Thoracic aorta (tissue), 2 donors: Measurements from ENCODE around the gene YWHAG. TPM values are rescaled to one million over a fixed set of nuclear protein-coding genes. Genes with fewer than 3 reads are reported as not detected.
A peak's percentile ranks its signal among the peaks of the same experiment; 100 is the strongest.
"Not testable (repeated sequence)": the region's sequence is repeated elsewhere in the genome, so short reads cannot be mapped to it uniquely, and the experiment has no call there.

ENCODE experiments used
- ATAC-seq: fragments of 150-250 bp; one replicate; pipeline ENCODE4 v1.8.0; 2017; ENCODE audit warnings: low read depth; ENCODE audit not compliant: insufficient number of reproducible peaks, low FRiP score
- DNase-seq: peaks from one replicate; pipeline ENCODE4 v3.0.0-alpha.2; 2020; ENCODE audit warnings: low spot score
- H3K27ac ChIP-seq, 2 donors: fragments of 200-600 bp; sonication (generic); 1 replicate in 1 of 2; 2 replicates in 1 of 2; pipeline ENCODE4 v1.5.1; 2016; ENCODE audit warnings: mild to moderate bottlenecking in 2 of 2, moderate library complexity in 2 of 2
- H3K27me3 ChIP-seq: fragments of 200-600 bp; sonication (generic); replicated peaks from 2 replicates; pipeline ENCODE4 v1.6.0; 2016; ENCODE audit warnings: mild to moderate bottlenecking; ENCODE audit not compliant: insufficient read depth
- H3K36me3 ChIP-seq: fragments of 200-600 bp; sonication (generic); one replicate; pipeline ENCODE4 v1.5.1; 2016
- H3K4me1 ChIP-seq, 2 donors: fragments of 200-600 bp; sonication (generic); 1 replicate in 1 of 2; 2 replicates in 1 of 2; pipeline versions ENCODE4 v1.5.1 to v1.6.0; 2016; ENCODE audit warnings: low read depth in 2 of 2, mild to moderate bottlenecking in 1 of 2; ENCODE audit not compliant: control insufficient read depth in 1 of 2
- H3K4me3 ChIP-seq: fragments of 200-600 bp; sonication (generic); 2 replicates; pipeline ENCODE4 v1.5.1; 2016; ENCODE audit warnings: mild to moderate bottlenecking
- H3K9me3 ChIP-seq: fragments of 200-600 bp; sonication (generic); 2 replicates; pipeline ENCODE4 v1.5.1; 2016
- total RNA-seq, 2 donors: library from RNA; depleted of rRNA; stranded (reverse); fragments of >200 nt; gene quantifications; one replicate each; pipeline versions ENCODE4 v1.1.0 to v1.2.3, GENCODE V29; 2016
- TF ChIP-seq, protein P1 (sequence below): fragments of 200-600 bp; sonication (generic); IDR thresholded peaks from one replicate; pipeline ENCODE4 v1.5.1; 2019; ENCODE audit warnings: antibody characterized with exemption

The YWHAG gene
- total RNA-seq, 2 donors from 2014 or later: 63.2 to 129 TPM

DNA sequence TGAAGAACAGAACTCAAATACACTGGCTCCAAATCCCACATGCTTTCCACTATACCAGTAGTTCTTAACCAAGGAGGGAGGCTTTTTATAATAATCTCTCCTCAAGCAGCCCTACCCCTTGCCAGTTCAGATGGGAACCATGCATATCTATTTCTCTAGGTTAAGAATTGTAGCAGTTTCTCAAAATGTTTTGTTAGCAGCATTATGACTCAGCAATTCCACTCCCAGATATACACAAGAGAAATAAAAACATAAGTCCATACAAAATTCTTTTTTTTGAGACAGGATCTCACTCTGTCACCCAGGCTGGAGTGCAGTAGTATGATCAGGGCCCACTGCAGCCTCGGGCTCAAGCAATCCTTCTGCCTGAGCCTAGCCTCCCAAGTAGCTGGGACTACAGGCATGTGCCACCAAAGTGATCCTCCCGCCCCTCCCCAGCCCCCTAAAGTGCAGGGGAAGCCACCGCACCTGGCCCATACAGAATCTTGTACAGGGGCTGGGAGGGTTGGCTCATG, 18.1 kb downstream of the YWHAG start:
- ATAC-seq (peak; percentile 39), DNase-seq (no peak)
- no peaks in the 10 kb centered on the region for H3K9me3 ChIP-seq
- TF ChIP-seq, protein P1, sequence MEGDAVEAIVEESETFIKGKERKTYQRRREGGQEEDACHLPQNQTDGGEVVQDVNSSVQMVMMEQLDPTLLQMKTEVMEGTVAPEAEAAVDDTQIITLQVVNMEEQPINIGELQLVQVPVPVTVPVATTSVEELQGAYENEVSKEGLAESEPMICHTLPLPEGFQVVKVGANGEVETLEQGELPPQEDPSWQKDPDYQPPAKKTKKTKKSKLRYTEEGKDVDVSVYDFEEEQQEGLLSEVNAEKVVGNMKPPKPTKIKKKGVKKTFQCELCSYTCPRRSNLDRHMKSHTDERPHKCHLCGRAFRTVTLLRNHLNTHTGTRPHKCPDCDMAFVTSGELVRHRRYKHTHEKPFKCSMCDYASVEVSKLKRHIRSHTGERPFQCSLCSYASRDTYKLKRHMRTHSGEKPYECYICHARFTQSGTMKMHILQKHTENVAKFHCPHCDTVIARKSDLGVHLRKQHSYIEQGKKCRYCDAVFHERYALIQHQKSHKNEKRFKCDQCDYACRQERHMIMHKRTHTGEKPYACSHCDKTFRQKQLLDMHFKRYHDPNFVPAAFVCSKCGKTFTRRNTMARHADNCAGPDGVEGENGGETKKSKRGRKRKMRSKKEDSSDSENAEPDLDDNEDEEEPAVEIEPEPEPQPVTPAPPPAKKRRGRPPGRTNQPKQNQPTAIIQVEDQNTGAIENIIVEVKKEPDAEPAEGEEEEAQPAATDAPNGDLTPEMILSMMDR: no peak
- peaks cover 35 to 60% of the 10 kb centered on the region in 2 donors for H3K4me1 ChIP-seq
- no peaks in the 10 kb centered on the region for H3K27me3 ChIP-seq
- peak overlapping the region; percentile 73 to 78 for H3K27ac ChIP-seq
- peaks cover 10% of the 10 kb centered on the region for H3K36me3 ChIP-seq
- peak overlapping the region; percentile 32 for H3K4me3 ChIP-seq

DNA sequence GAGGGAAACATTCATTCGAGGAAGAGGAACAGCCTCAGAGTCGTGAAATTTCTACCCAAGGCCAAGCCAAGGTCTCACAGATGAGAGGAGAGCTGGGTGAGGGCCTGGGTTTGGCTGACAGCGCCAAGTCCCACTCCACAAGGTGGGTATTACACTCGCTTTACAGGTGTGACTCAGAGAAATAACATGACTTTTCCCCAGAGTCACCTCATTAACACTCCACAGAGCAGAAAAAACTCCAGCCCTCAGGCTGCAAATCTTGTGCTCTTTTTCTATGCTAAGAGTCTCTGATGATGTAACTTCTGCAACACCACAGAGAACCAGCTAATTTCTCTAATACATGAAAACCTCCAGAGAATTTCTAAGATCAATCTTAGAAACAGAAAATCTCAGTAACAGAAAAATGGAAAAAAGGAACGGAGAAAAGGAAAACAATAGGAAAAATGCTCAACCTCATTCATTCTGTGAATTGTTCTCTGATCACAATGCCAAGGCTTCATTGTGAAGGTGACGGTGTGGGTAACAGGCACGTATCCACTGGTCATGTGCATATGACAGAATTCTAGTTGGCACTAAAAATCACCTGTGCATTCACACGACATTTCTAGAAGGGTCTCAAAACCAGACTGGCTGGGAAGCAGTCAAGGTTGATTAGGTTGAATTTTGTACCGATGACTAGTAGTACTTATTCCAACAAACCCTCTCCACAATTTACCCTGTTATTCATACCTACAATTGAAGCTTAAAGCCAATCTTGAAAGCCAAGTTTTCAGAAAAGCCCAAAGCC, 20.3 kb downstream of the YWHAG start:
- H3K27me3 ChIP-seq: no peaks in the 10 kb centered on the region
- H3K27ac ChIP-seq: peak overlapping the region in 1 of 2 donors; percentile 40
- H3K36me3 ChIP-seq: peaks cover 3% of the 10 kb centered on the region
- TF ChIP-seq, protein P1: no peak
- H3K4me1 ChIP-seq: peaks cover 44 to 79% of the 10 kb centered on the region in 2 donors
- no peak for ATAC-seq
- no peaks in the 10 kb centered on the region for H3K9me3 ChIP-seq
- DNase-seq: no peak
- no peak overlapping the region for H3K4me3 ChIP-seq

DNA sequence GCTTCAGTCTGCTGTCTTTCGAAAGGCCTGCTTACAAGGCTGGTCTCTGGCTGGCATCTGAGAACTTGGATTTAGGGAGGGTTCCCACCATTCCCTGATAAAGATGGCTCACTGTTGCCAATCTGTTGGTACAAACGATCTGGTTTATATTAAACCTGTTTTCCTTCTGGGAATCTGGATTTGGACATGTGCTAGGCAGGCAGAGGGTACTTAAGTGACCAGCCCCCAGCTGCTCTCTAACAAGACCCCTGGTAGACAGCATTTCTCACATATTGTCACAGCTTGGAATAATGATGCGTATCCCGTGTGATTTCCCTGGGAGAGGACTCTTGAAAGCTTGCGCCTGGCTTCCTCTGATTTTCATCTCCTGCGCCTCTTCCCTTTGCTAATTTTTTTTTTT, 21.6 kb downstream of the YWHAG start:
- no peaks in the 10 kb centered on the region for H3K36me3 ChIP-seq
- H3K9me3 ChIP-seq: no peaks in the 10 kb centered on the region
- H3K4me3 ChIP-seq: no peak overlapping the region
- peaks cover 57 to 88% of the 10 kb centered on the region in 2 donors for H3K4me1 ChIP-seq
- no peak for DNase-seq
- no peaks in the 10 kb centered on the region for H3K27me3 ChIP-seq
- TF ChIP-seq, protein P1: no peak
- no peak for ATAC-seq
- peak overlapping the region; percentile 21 to 36 for H3K27ac ChIP-seq

DNA sequence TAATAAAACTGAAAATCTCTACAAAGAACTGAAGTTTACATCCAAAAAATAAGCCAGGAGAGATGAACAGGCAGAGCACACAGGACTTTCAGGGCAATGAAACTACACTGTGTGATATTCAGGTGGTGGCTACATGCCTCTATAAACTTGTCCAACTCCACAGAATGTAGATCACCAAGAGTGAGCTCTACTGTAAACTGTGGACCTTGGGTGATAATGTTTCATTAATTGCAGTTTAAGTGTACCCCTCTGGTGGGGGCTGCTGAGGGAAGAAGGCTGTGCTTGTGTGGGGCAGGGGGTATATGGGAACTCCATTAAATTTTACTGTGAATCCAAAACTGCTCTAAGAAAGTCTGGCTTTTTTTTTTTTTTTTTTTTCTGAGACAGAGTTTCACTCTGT, 22.7 kb downstream of the YWHAG start:
- no peak for DNase-seq
- no peak for ATAC-seq
- H3K4me1 ChIP-seq: peaks cover 53 to 79% of the 10 kb centered on the region in 2 donors

DNA sequence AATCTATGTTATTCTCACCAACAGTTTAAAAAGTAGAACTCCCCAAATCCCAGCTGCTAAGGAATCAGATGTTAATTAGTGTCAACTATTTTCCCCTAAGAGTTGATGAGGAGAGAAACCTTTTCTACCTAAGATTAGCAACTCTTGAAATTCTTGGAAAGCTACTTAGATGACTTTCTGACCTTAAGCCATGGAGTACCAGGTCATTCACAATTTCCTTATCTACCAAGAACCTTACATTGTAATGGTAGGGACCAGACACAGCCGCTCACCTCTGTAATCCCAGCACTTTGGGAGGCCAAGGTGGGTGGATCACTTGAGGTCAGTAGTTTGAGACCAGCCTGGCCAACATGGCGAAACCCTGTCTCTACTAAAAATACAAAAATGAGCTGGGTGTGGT, 23.4 kb downstream of the YWHAG start:
- H3K4me1 ChIP-seq: peaks cover 47 to 79% of the 10 kb centered on the region in 2 donors
- not testable (repeated sequence) for DNase-seq

More for the DNA sequence above, 22.7 kb downstream of the YWHAG start:
- TF ChIP-seq, protein P1: no peak
- Histone ChIP-seq H3K27me3 (no peaks in the 10 kb centered on the region), H3K9me3 (no peaks in the 10 kb centered on the region), H3K36me3 (no peaks in the 10 kb centered on the region), H3K4me3 (no peak overlapping the region), H3K27ac (no peak overlapping the region)

More for the DNA sequence above, 23.4 kb downstream of the YWHAG start:
- H3K4me3 ChIP-seq, H3K36me3 ChIP-seq, H3K27ac ChIP-seq, H3K27me3 ChIP-seq, H3K9me3 ChIP-seq, ATAC-seq: not testable (repeated sequence)
